Measurements from ENCODE around the gene NEMF. TPM values are rescaled to one million over a fixed set of nuclear protein-coding genes. Genes with fewer than 3 reads are reported as not detected.
"Not testable (repeated sequence)": the region's sequence is repeated elsewhere in the genome, so short reads cannot be mapped to it uniquely, and the experiment has no call there.

Gene NEMF
- total and polyA plus RNA-seq, 2 donors (not counting 1 experiment from before 2014, with no cell fraction given), result 26.7 to 127 TPM

GRCh38 chr14:49754570-49755097 is 98.0 kb downstream of the NEMF start:
- Mint-ChIP-seq H3K27me3 (no peaks in the 10 kb centered on the region), H3K4me3 (no peak overlapping the region), H3K4me1 (no peaks in the 10 kb centered on the region), H3K9me3 (ENCODE audit: insufficient read depth) (peaks cover 3% of the 10 kb centered on the region), H3K27ac (no peak overlapping the region)
- CTCF ChIA-PET, result no interaction called here
- no peak overlapping the region for H2AFZ ChIP-seq (ENCODE audit: insufficient read depth, low read depth, low read length, poor library complexity, severe bottlenecking)
- no peak overlapping the region for H3K4me3 ChIP-seq (ENCODE audit: control extremely low read depth in 1 of 5, extremely low read depth in 1 of 5, insufficient read depth in 1 of 5, low read depth in 2 of 5, low read length in 4 of 5)
- POLR2A ChIA-PET, result no interaction called here
- H3K27me3 ChIP-seq (replicated peaks in 1 of 4; ENCODE audit: control extremely low read depth in 1 of 4, control insufficient read depth in 3 of 4, insufficient read depth in 4 of 4, low read length in 3 of 4), result no peaks in the 10 kb centered on the region
- H3K9ac ChIP-seq (ENCODE audit: low read length), result no peak overlapping the region
- ATAC-seq (ENCODE audit: low read depth) (no peak), DNase-seq (no peak)
- H3K79me2 ChIP-seq (ENCODE audit: control insufficient read depth, insufficient read depth, low read length), result no peaks in the 10 kb centered on the region
- H3K9me3 ChIP-seq (ENCODE audit: control extremely low read depth in 1 of 3, control insufficient read depth in 2 of 3, insufficient read depth in 1 of 3, low read length in 2 of 3), result no peaks in the 10 kb centered on the region
- no peaks in the 10 kb centered on the region for H3K4me1 ChIP-seq (ENCODE audit: control insufficient read depth in 2 of 2, insufficient read depth in 2 of 2, low read length in 2 of 2)
- H3K36me3 ChIP-seq (replicated peaks in 1 of 2; ENCODE audit: control extremely low read depth in 1 of 2, control insufficient read depth in 1 of 2, extremely low read depth in 1 of 2, insufficient read depth in 2 of 2, low read length in 1 of 2), result no peaks in the 10 kb centered on the region
- intact Hi-C loops (cut with micrococcal nuclease), result no loop called here
- TF ChIP-seq EZH2 (IDR thresholded peaks at IDR 0.05; ENCODE audit: borderline replicate concordance, insufficient read depth, low read depth, low read length, poor library complexity, severe bottlenecking), result no peak
- TF ChIP-seq CTCF (IDR thresholded peaks at IDR 0.05), result no peak
- H3K27ac ChIP-seq (ENCODE audit: low read length in 2 of 2), result no peak overlapping the region
- WGBS (ENCODE audit: insufficient coverage), result 100% methylated on average over 1 of the region's 5 CpGs
- H3K4me2 ChIP-seq (replicated peaks; ENCODE audit: low read depth, low read length, poor library complexity, severe bottlenecking), result no peak overlapping the region
- H4K20me1 ChIP-seq (ENCODE audit: control insufficient read depth, insufficient read depth, low read length, poor library complexity, severe bottlenecking), result no peaks in the 10 kb centered on the region

GRCh38 chr14:49746476-49746875 is 106.1 kb downstream of the NEMF start:
- H3K27me3 Mint-ChIP-seq; CTCF ChIA-PET; H3K27me3 ChIP-seq (replicated peaks in 1 of 4; ENCODE audit: control extremely low read depth in 1 of 4, control insufficient read depth in 3 of 4, insufficient read depth in 4 of 4, low read length in 3 of 4); H3K4me3 ChIP-seq (ENCODE audit: control extremely low read depth in 1 of 5, extremely low read depth in 1 of 5, insufficient read depth in 1 of 5, low read depth in 2 of 5, low read length in 4 of 5); H3K4me3 Mint-ChIP-seq; H3K27ac Mint-ChIP-seq; intact Hi-C loops (cut with micrococcal nuclease); H3K4me2 ChIP-seq (replicated peaks; ENCODE audit: low read depth, low read length, poor library complexity, severe bottlenecking); DNase-seq; H3K9me3 Mint-ChIP-seq (ENCODE audit: insufficient read depth); H3K9ac ChIP-seq (ENCODE audit: low read length); H3K36me3 ChIP-seq (replicated peaks in 1 of 2; ENCODE audit: control extremely low read depth in 1 of 2, control insufficient read depth in 1 of 2, extremely low read depth in 1 of 2, insufficient read depth in 2 of 2, low read length in 1 of 2); H3K4me1 ChIP-seq (ENCODE audit: control insufficient read depth in 2 of 2, insufficient read depth in 2 of 2, low read length in 2 of 2); H3K27ac ChIP-seq (ENCODE audit: low read length in 2 of 2); H3K79me2 ChIP-seq (ENCODE audit: control insufficient read depth, insufficient read depth, low read length); H4K20me1 ChIP-seq (ENCODE audit: control insufficient read depth, insufficient read depth, low read length, poor library complexity, severe bottlenecking); H3K4me1 Mint-ChIP-seq; H3K9me3 ChIP-seq (ENCODE audit: control extremely low read depth in 1 of 3, control insufficient read depth in 2 of 3, insufficient read depth in 1 of 3, low read length in 2 of 3); ATAC-seq (ENCODE audit: low read depth); H2AFZ ChIP-seq (ENCODE audit: insufficient read depth, low read depth, low read length, poor library complexity, severe bottlenecking): not testable (repeated sequence)
- POLR2A ChIA-PET, result interaction anchor here (0.6 to 0.7 kb wide), 2 partner anchors 24 to 1045 kb away, joined by 4 to 7 read pairs; no protein-coding TSS in a partner anchor

All from B cell (primary cell).